A673 (cell line): ENCODE measurements around the gene NTN1. TPM values are rescaled to one million over a fixed set of nuclear protein-coding genes. Genes with fewer than 3 reads are reported as not detected.

Experiments
- BruUV-seq: library from RNA; stranded (reverse); fragments of 400-500 nt; replicated peaks from 2 replicates; lab custom pipeline; 2021; lab: Mats Ljungman, UMichigan
- CTCF ChIA-PET: fragments of 300-600 bp; sonication (Branson Sonifier 250); formaldehyde crosslinking; loops from one replicate; lab custom pipeline; 2022; ENCODE audit warnings: antibody characterized with exemption; lab: Charles Lee
- POLR2A ChIA-PET: fragments of 300-600 bp; sonication (Branson Sonifier 250); formaldehyde crosslinking; loops from one replicate; lab custom pipeline; 2022; ENCODE audit warnings: antibody characterized with exemption; ENCODE audit not compliant: low non-redundant PET; lab: Charles Lee
- DNase-seq: peaks from one replicate; pipeline ENCODE4 v3.0.0-alpha.2; 2015; ENCODE audit warnings: low spot score
- H3K27ac ChIP-seq: fragments of 200-600 bp; sonication (generic); 2 replicates; pipeline ENCODE4 v1.5.1; 2016; ENCODE audit warnings: mixed run types, low read depth, mild to moderate bottlenecking, mixed read lengths, antibody characterized with exemption, low read length; ENCODE audit not compliant: poor library complexity, severe bottlenecking
- H3K27me3 ChIP-seq: fragments of 200-600 bp; sonication (generic); replicated peaks from 2 replicates; pipeline ENCODE4 v1.6.1; 2017; ENCODE audit warnings: mixed run types, low read depth, mild to moderate bottlenecking, mixed read lengths, antibody characterized with exemption, low read length; ENCODE audit not compliant: insufficient read depth, poor library complexity
- H3K36me3 ChIP-seq: fragments of 200-600 bp; sonication (generic); 2 replicates; pipeline ENCODE4 v1.6.1; 2016; ENCODE audit warnings: mixed run types, mild to moderate bottlenecking, mixed read lengths, antibody characterized with exemption, low read length; ENCODE audit not compliant: insufficient read depth, poor library complexity, severe bottlenecking
- H3K4me1 ChIP-seq: fragments of 200-600 bp; sonication (generic); 2 replicates; pipeline ENCODE4 v1.6.1; 2017; ENCODE audit warnings: mixed run types, mild to moderate bottlenecking, mixed read lengths, antibody characterized with exemption, low read length; ENCODE audit not compliant: insufficient read depth, poor library complexity, severe bottlenecking
- H3K4me3 ChIP-seq: fragments of 200-600 bp; sonication (generic); 2 replicates; pipeline ENCODE4 v1.5.1; 2016; ENCODE audit warnings: low read depth, mixed run types, mild to moderate bottlenecking, mixed read lengths, low read length; ENCODE audit not compliant: poor library complexity, severe bottlenecking
- H3K9me3 ChIP-seq: fragments of 200-600 bp; sonication (generic); 2 replicates; pipeline ENCODE4 v1.6.1; 2016; ENCODE audit warnings: mixed run types, low read depth, mild to moderate bottlenecking, mixed read lengths, antibody characterized with exemption, low read length; ENCODE audit not compliant: poor library complexity, severe bottlenecking
- EZH2 ChIP-seq: fragments of 200-600 bp; sonication (generic); IDR thresholded peaks from 2 replicates; pipeline ENCODE4 v1.6.1; 2017; ENCODE audit warnings: borderline replicate concordance, low read depth, mild to moderate bottlenecking, mixed read lengths, antibody characterized with exemption, low read length; ENCODE audit not compliant: poor library complexity, severe bottlenecking
- intact Hi-C: fragments of 100-400 bp; cut with micrococcal nuclease; formaldehyde crosslinking; loops from one replicate; pipeline ENCODE4 v1.10.0; 2022; ENCODE audit not compliant: unreplicated experiment
- total RNA-seq: library from RNA; stranded (reverse); gene quantifications from 2 replicates; pipeline ENCODE4 v1.2.3, GENCODE V29; 2021
- TF ChIP-seq, protein P1 (sequence below): fragments of 300-800, 200-600 bp; sonication (generic); conservative IDR thresholded peaks from 2 replicates; pipeline ENCODE4 v1.5.1; 2017; ENCODE audit warnings: low read depth, mild to moderate bottlenecking, antibody characterized with exemption, low read length, moderate library complexity, mixed read lengths

The NTN1 gene
- total RNA-seq, 1 experiment from 2014 or later, result 4.3 TPM

- Histone ChIP-seq H3K27ac (peak overlapping the region; percentile 74), H3K36me3 (no peaks in the 10 kb centered on the region), H3K27me3 (no peaks in the 10 kb centered on the region), H3K9me3 (no peaks in the 10 kb centered on the region), H3K4me1 (peaks cover 11% of the 10 kb centered on the region), H3K4me3 (peak overlapping the region; percentile 47)
- intact Hi-C loops, result no loop called here
- peak; percentile 75 for DNase-seq
- CTCF ChIA-PET, result no interaction called here
- TF ChIP-seq EZH2, result no peak
- TF ChIP-seq, protein P1, sequence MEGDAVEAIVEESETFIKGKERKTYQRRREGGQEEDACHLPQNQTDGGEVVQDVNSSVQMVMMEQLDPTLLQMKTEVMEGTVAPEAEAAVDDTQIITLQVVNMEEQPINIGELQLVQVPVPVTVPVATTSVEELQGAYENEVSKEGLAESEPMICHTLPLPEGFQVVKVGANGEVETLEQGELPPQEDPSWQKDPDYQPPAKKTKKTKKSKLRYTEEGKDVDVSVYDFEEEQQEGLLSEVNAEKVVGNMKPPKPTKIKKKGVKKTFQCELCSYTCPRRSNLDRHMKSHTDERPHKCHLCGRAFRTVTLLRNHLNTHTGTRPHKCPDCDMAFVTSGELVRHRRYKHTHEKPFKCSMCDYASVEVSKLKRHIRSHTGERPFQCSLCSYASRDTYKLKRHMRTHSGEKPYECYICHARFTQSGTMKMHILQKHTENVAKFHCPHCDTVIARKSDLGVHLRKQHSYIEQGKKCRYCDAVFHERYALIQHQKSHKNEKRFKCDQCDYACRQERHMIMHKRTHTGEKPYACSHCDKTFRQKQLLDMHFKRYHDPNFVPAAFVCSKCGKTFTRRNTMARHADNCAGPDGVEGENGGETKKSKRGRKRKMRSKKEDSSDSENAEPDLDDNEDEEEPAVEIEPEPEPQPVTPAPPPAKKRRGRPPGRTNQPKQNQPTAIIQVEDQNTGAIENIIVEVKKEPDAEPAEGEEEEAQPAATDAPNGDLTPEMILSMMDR, result no peak
- POLR2A ChIA-PET, result interaction anchor here (0.6 kb wide), 2 partner anchors 10 to 13 kb away, joined by 3 read pairs; no protein-coding TSS in a partner anchor
- no TSS peak for BruUV-seq
Observed at GRCh38 chr17:9240659-9241370, 219.5 kb downstream of the NTN1 start.

GRCh38 chr17:9241371-9241712 is 220.0 kb downstream of the NTN1 start:
- Histone ChIP-seq H3K4me3 (no peak overlapping the region), H3K4me1 (peaks cover 11% of the 10 kb centered on the region), H3K27me3 (no peaks in the 10 kb centered on the region), H3K27ac (no peak overlapping the region), H3K36me3 (no peaks in the 10 kb centered on the region), H3K9me3 (no peaks in the 10 kb centered on the region)
- intact Hi-C loops, result no loop called here
- ChIA-PET CTCF (no interaction called here), POLR2A (no interaction called here)
- no TSS peak for BruUV-seq
- no peak for TF ChIP-seq EZH2
- TF ChIP-seq, protein P1, result no peak
- DNase-seq, result no peak

- intact Hi-C loops, result no loop called here
- H3K36me3 ChIP-seq, result no peaks in the 10 kb centered on the region
- ChIA-PET POLR2A (no interaction called here), CTCF (no interaction called here)
- H3K4me3 ChIP-seq, result no peak overlapping the region
- H3K27me3 ChIP-seq, result no peaks in the 10 kb centered on the region
- H3K27ac ChIP-seq, result no peak overlapping the region
- TF ChIP-seq EZH2, result no peak
- TF ChIP-seq, protein P1, result no peak
- no TSS peak for BruUV-seq
- no peak for DNase-seq
- H3K4me1 ChIP-seq, result peaks cover 11% of the 10 kb centered on the region
- H3K9me3 ChIP-seq, result no peaks in the 10 kb centered on the region
Observed at GRCh38 chr17:9241774-9242496, 220.6 kb downstream of the NTN1 start.
